Esophagus muscularis mucosa (tissue), 4 donors: ENCODE measurements around the gene TMEM131L. TPM values are rescaled to one million over a fixed set of nuclear protein-coding genes. Genes with fewer than 3 reads are reported as not detected.
"Not testable (repeated sequence)": the region's sequence is repeated elsewhere in the genome, so short reads cannot be mapped to it uniquely, and the experiment has no call there.

ENCODE experiments used
- DNase-seq: peaks from one replicate; pipeline ENCODE4 v3.0.0-alpha.2; 2017; ENCODE audit errors: extremely low spot score
- H3K27ac ChIP-seq, 4 donors: fragments of 200-600 bp; sonication (generic); replicated peaks in 1 of 4; 1 replicate in 3 of 4; 2 replicates in 1 of 4; pipeline ENCODE4 v1.5.1; 2016 to 2019; ENCODE audit warnings: mild to moderate bottlenecking in 1 of 4
- H3K27me3 ChIP-seq, 4 donors: fragments of 200-600 bp; sonication (generic); one replicate each; pipeline versions ENCODE4 v1.5.1 to v1.6.0; 2016 to 2019
- H3K36me3 ChIP-seq, 4 donors: fragments of 200-600 bp; sonication (generic); one replicate each; pipeline ENCODE4 v1.5.1; 2016 to 2019
- H3K4me1 ChIP-seq, 4 donors: fragments of 200-600 bp; sonication (generic); one replicate each; pipeline ENCODE4 v1.5.1; 2016 to 2019
- H3K4me3 ChIP-seq, 4 donors: fragments of 200-600 bp; sonication (generic); 1 replicate in 2 of 4; 2 replicates in 2 of 4; pipeline ENCODE4 v1.5.1; 2016 to 2019; ENCODE audit warnings: mild to moderate bottlenecking in 4 of 4, moderate library complexity in 1 of 4
- H3K9me3 ChIP-seq, 4 donors: fragments of 200-600 bp; sonication (generic); 1 replicate in 3 of 4; 2 replicates in 1 of 4; pipeline ENCODE4 v1.5.1; 2016 to 2019
- EP300 ChIP-seq: sonication (generic); formaldehyde crosslinking; IDR thresholded peaks from one replicate; pipeline ENCODE4 v1.6.1; 2017; ENCODE audit warnings: antibody characterized with exemption
- POLR2A ChIP-seq: fragments of 450-650 bp; IDR thresholded peaks from one replicate; pipeline ENCODE4 v1.6.1; 2017; ENCODE audit warnings: antibody characterized with exemption, moderate library complexity, mild to moderate bottlenecking, low read depth
- POLR2AphosphoS5 ChIP-seq, 2 donors: sonication (generic); formaldehyde crosslinking; IDR thresholded peaks; one replicate each; pipeline ENCODE4 v1.6.1; 2017; ENCODE audit warnings: antibody characterized with exemption in 2 of 2
- WGBS: methylation state at CpG from one replicate; pipeline ENCODE4 v1.1.5; 2018; 5-methylcytosine and 5-hydroxymethylcytosine counted together
- intact Hi-C: fragments of 100-400 bp; cut with DNase I; formaldehyde crosslinking; loops from one replicate; pipeline ENCODE4 v1.15.1; 2023
- total RNA-seq, 4 donors: library from RNA; depleted of rRNA; stranded (reverse); fragments of >200 nt; gene quantifications; one replicate each; pipeline versions ENCODE4 v1.1.0 to v1.2.1, GENCODE V29; 2016
- TF ChIP-seq, protein P1 (sequence below), 3 experiments: fragments of 200-600 bp in 2 of 3; fragments of 450-650 bp in 1 of 3; sonication (generic) in 2 of 3; IDR thresholded peaks; one replicate each; pipeline ENCODE4 v1.5.1; 2017 to 2019; ENCODE audit warnings: antibody characterized with exemption in 3 of 3, mild to moderate bottlenecking in 2 of 3, moderate library complexity in 1 of 3

Gene TMEM131L
- total RNA-seq, 4 donors from 2014 or later, result 10.3 to 16.3 (median 12.1) TPM

GRCh38 chr4:153603835-153604234 is 137.7 kb downstream of the TMEM131L start:
- H3K27me3 ChIP-seq, result no peaks in the 10 kb centered on the region
- TF ChIP-seq EP300 (no peak), POLR2A (no peak), POLR2AphosphoS5 (IDR thresholded peaks at IDR 0.05) (no peak)
- TF ChIP-seq, protein P1, sequence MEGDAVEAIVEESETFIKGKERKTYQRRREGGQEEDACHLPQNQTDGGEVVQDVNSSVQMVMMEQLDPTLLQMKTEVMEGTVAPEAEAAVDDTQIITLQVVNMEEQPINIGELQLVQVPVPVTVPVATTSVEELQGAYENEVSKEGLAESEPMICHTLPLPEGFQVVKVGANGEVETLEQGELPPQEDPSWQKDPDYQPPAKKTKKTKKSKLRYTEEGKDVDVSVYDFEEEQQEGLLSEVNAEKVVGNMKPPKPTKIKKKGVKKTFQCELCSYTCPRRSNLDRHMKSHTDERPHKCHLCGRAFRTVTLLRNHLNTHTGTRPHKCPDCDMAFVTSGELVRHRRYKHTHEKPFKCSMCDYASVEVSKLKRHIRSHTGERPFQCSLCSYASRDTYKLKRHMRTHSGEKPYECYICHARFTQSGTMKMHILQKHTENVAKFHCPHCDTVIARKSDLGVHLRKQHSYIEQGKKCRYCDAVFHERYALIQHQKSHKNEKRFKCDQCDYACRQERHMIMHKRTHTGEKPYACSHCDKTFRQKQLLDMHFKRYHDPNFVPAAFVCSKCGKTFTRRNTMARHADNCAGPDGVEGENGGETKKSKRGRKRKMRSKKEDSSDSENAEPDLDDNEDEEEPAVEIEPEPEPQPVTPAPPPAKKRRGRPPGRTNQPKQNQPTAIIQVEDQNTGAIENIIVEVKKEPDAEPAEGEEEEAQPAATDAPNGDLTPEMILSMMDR (IDR thresholded peaks at IDR 0.05), result no peak
- DNase-seq, result no peak
- H3K4me1 ChIP-seq, result no peaks in the 10 kb centered on the region
- H3K9me3 ChIP-seq, result no peaks in the 10 kb centered on the region
- H3K36me3 ChIP-seq, result peaks cover 5 to 76% (median 62%) of the 10 kb centered on the region in 4 donors
- intact Hi-C loops, result no loop called here
- no peak overlapping the region for H3K27ac ChIP-seq
- WGBS, result 71% methylated on average over 3 of the region's 3 CpGs
- H3K4me3 ChIP-seq, result no peak overlapping the region

DNA sequence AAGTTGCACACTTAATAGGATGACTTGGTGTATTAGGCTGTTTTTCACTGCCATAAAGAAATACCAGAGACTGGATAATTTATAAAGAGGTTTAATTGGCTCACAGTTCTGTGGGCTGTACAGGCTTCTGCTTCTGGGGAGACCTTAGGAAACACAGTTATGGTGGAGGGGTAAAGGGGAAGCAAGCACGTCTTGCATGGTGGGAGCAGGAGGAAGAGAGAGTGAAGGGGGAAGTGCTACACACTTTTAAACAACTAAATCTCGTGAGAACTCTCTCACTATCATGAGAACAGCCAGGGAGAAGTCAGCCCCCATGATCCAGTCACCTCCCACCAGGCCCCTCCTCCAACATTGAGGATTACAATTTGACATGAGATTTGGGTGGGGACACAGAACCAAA is 142.9 kb downstream of the TMEM131L start:
- DNase-seq, H3K4me1 ChIP-seq, H3K27ac ChIP-seq, intact Hi-C loops, H3K9me3 ChIP-seq, H3K4me3 ChIP-seq, H3K27me3 ChIP-seq: not testable (repeated sequence)
- peaks cover 4 to 55% (median 38%) of the 10 kb centered on the region in 4 donors for H3K36me3 ChIP-seq
- WGBS, result 75% methylated on average over 2 of the region's 2 CpGs

- 81% methylated on average over 5 of the region's 5 CpGs for WGBS
- no peak overlapping the region for H3K27ac ChIP-seq
- H3K4me1 ChIP-seq, result no peaks in the 10 kb centered on the region
- intact Hi-C loops, result no loop called here
- no peaks in the 10 kb centered on the region for H3K27me3 ChIP-seq
- peaks cover 4 to 47% (median 31%) of the 10 kb centered on the region in 4 donors for H3K36me3 ChIP-seq
- TF ChIP-seq, protein P1 (IDR thresholded peaks at IDR 0.05), result no peak
- TF ChIP-seq POLR2A (no peak), POLR2AphosphoS5 (IDR thresholded peaks at IDR 0.05) (no peak), EP300 (no peak)
- DNase-seq, result no peak
- H3K9me3 ChIP-seq, result no peaks in the 10 kb centered on the region
- H3K4me3 ChIP-seq, result no peak overlapping the region
Measured at GRCh38 chr4:153610623-153611376, 144.6 kb downstream of the TMEM131L start.

- TF ChIP-seq POLR2AphosphoS5 (IDR thresholded peaks at IDR 0.05) (no peak), POLR2A (no peak), EP300 (no peak)
- TF ChIP-seq, protein P1 (IDR thresholded peaks at IDR 0.05), result no peak
- Histone ChIP-seq H3K9me3 (no peaks in the 10 kb centered on the region), H3K27ac (no peak overlapping the region), H3K4me3 (no peak overlapping the region), H3K27me3 (no peaks in the 10 kb centered on the region), H3K4me1 (no peaks in the 10 kb centered on the region), H3K36me3 (peaks cover 4 to 50% (median 26%) of the 10 kb centered on the region in 4 donors)
- 82% methylated on average over 3 of the region's 3 CpGs for WGBS
- intact Hi-C loops, result no loop called here
- no peak for DNase-seq
Measured at GRCh38 chr4:153611679-153612078, 145.5 kb downstream of the TMEM131L start.

- TF ChIP-seq EP300, result no peak
- TF ChIP-seq, protein P1 (IDR thresholded peaks at IDR 0.05), result no peak
- TF ChIP-seq POLR2AphosphoS5 (IDR thresholded peaks at IDR 0.05), result no peak
- TF ChIP-seq POLR2A, result no peak
- no peaks in the 10 kb centered on the region for H3K27me3 ChIP-seq
- intact Hi-C loops, result no loop called here
- H3K4me3 ChIP-seq, result no peak overlapping the region
- WGBS, result 66% methylated on average over 2 of the region's 2 CpGs
- no peaks in the 10 kb centered on the region for H3K9me3 ChIP-seq
- no peak for DNase-seq
- no peaks in the 10 kb centered on the region for H3K4me1 ChIP-seq
- H3K36me3 ChIP-seq, result peaks cover 4 to 46% (median 25%) of the 10 kb centered on the region in 4 donors
- no peak overlapping the region for H3K27ac ChIP-seq
Measured at GRCh38 chr4:153612878-153613277, 146.7 kb downstream of the TMEM131L start.
